ENCODE data around the gene STX18. TPM values are rescaled to one million over a fixed set of nuclear protein-coding genes. Genes with fewer than 3 reads are reported as not detected.

Gene STX18
- total and polyA plus RNA-seq, 10 of the 15 experiments (the other 5 are each of a cell fraction or from before 2014, with no cell fraction given), result 8.2 to 46.6 (median 31.1) TPM

DNA sequence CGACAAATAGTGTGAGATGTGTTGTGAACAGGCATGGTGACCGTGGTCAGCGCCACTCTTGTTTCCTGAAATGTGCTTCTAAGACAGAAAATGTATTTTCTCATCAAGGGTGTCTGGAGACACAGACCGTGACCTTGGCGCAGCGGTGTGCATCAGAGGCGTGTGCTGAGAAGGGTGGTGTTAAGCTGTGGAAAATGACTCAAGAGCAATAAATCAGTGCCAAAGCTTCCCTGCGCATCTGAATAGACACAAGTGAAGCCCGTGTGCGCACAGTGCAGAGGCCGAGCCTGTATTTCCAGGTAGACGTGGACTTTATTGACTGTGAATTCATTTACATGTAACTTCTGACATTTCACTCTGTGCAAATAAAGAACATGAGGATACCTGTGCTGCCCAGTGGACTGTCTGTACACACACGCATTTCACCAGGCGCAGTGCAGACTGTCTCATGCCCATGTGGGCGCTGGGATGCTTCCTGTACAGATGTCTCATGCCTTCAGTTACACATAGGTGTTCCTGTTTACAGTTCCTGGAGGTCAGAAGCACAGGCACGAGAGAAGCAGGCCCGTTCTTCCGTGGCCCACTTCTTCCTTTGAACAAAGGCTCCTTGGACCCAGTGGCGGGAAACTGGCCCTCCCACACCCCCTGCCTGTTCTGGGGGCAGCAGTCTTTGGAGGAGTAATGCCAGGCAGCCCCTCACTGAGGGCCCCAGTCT is 123.0 kb downstream of the STX18 start:
- H3K79me2 ChIP-seq (ENCODE audit: control insufficient read depth, insufficient read depth, low read length), result no peaks in the 10 kb centered on the region
- 92% methylated on average over 19 of the region's 19 CpGs for WGBS (ENCODE audit: insufficient coverage, insufficient replicate concordance, low lambda C conversion rate, missing lambda C conversion rate)
- no TSS peak for BruUV-seq (replicated peaks)
- peaks cover 8 to 14% of the 10 kb centered on the region in 2 experiments; a peak in 3 of 4 replicates for H3K36me3 ChIP-seq (ENCODE audit: control insufficient read depth in 2 of 2, insufficient read depth in 2 of 2, low read length in 1 of 2)
- H3K4me3 ChIP-seq, result no peak overlapping the region
- no peaks in the 10 kb centered on the region for H4K20me1 ChIP-seq (ENCODE audit: control insufficient read depth, insufficient read depth)
- H2AFZ ChIP-seq (ENCODE audit: control insufficient read depth, low read depth, low read length), result no peak overlapping the region
- ChIA-PET SMC1A (ENCODE audit: uncharacterized antibody, unreplicated experiment) (no interaction called here), CTCF (no interaction called here), RAD21 (ENCODE audit: unreplicated experiment) (no interaction called here), POLR2A (no interaction called here)
- no peaks in the 10 kb centered on the region for H3K9me3 ChIP-seq (replicated peaks; ENCODE audit: control insufficient read depth, insufficient read depth, low read length)
- no peak for FAIRE-seq
- no peak overlapping the region for H3K9ac ChIP-seq (ENCODE audit: control insufficient read depth, insufficient read depth, low read length)
- in situ Hi-C loops (cut with MboI) (no loop called here), intact Hi-C loops (cut with micrococcal nuclease; ENCODE audit: unreplicated experiment) (no loop called here)
- H3K4me1 ChIP-seq (ENCODE audit: control insufficient read depth, insufficient read depth, low read length), result no peaks in the 10 kb centered on the region
- no peak overlapping the region for H3K27ac ChIP-seq (ENCODE audit: control insufficient read depth, insufficient read depth)
- DNase-seq (ENCODE audit: low read depth, low spot score), result no peak
- no peaks in the 10 kb centered on the region for H3K27me3 ChIP-seq (replicated peaks in 1 of 2; ENCODE audit: control insufficient read depth in 2 of 2, insufficient read depth in 2 of 2, low read length in 1 of 2)
- H3K4me2 ChIP-seq (ENCODE audit: control insufficient read depth, insufficient read depth), result no peak overlapping the region
- ATAC-seq, result no peak
- TF ChIP-seq MTA2 (IDR thresholded peaks at IDR 0.05; ENCODE audit: low read depth) (no peak), SUZ12 (IDR thresholded peaks at IDR 0.05; ENCODE audit: unreplicated experiment) (no peak), NR2F1 (conservative IDR thresholded peaks at IDR 0.05) (no peak), HDAC2 (IDR thresholded peaks at IDR 0.05) (no peak), NFXL1 (IDR thresholded peaks at IDR 0.05; ENCODE audit: borderline replicate concordance) (no peak), ZNF274 (IDR thresholded peaks at IDR 0.05; ENCODE audit: insufficient read depth, insufficient read length) (no peak), HDAC6 (IDR thresholded peaks at IDR 0.05; ENCODE audit: unreplicated experiment) (no peak), SPI1 (IDR thresholded peaks at IDR 0.05; ENCODE audit: borderline replicate concordance, insufficient read depth, low read depth, low read length) (no peak), CHD1 (IDR thresholded peaks at IDR 0.05; ENCODE audit: low read depth, low read length) (no peak), IKZF1 (conservative IDR thresholded peaks at IDR 0.05) (no peak), RAD21 (IDR thresholded peaks at IDR 0.05; ENCODE audit: insufficient read depth, low read depth, low read length) (no peak), TARDBP (IDR thresholded peaks at IDR 0.05; ENCODE audit: borderline replicate concordance) (no peak), NRF1 (conservative IDR thresholded peaks at IDR 0.05; ENCODE audit: low read depth, low read length) (no peak), FOXM1 (IDR thresholded peaks at IDR 0.05; ENCODE audit: low read depth, low read length) (no peak)
- TF ChIP-seq, protein P1, sequence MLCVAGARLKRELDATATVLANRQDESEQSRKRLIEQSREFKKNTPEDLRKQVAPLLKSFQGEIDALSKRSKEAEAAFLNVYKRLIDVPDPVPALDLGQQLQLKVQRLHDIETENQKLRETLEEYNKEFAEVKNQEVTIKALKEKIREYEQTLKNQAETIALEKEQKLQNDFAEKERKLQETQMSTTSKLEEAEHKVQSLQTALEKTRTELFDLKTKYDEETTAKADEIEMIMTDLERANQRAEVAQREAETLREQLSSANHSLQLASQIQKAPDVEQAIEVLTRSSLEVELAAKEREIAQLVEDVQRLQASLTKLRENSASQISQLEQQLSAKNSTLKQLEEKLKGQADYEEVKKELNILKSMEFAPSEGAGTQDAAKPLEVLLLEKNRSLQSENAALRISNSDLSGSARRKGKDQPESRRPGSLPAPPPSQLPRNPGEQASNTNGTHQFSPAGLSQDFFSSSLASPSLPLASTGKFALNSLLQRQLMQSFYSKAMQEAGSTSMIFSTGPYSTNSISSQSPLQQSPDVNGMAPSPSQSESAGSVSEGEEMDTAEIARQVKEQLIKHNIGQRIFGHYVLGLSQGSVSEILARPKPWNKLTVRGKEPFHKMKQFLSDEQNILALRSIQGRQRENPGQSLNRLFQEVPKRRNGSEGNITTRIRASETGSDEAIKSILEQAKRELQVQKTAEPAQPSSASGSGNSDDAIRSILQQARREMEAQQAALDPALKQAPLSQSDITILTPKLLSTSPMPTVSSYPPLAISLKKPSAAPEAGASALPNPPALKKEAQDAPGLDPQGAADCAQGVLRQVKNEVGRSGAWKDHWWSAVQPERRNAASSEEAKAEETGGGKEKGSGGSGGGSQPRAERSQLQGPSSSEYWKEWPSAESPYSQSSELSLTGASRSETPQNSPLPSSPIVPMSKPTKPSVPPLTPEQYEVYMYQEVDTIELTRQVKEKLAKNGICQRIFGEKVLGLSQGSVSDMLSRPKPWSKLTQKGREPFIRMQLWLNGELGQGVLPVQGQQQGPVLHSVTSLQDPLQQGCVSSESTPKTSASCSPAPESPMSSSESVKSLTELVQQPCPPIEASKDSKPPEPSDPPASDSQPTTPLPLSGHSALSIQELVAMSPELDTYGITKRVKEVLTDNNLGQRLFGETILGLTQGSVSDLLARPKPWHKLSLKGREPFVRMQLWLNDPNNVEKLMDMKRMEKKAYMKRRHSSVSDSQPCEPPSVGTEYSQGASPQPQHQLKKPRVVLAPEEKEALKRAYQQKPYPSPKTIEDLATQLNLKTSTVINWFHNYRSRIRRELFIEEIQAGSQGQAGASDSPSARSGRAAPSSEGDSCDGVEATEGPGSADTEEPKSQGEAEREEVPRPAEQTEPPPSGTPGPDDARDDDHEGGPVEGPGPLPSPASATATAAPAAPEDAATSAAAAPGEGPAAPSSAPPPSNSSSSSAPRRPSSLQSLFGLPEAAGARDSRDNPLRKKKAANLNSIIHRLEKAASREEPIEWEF (IDR thresholded peaks at IDR 0.05; ENCODE audit: insufficient replicate concordance, low read depth, low read length), result no peak
- TF ChIP-seq, protein P2, sequence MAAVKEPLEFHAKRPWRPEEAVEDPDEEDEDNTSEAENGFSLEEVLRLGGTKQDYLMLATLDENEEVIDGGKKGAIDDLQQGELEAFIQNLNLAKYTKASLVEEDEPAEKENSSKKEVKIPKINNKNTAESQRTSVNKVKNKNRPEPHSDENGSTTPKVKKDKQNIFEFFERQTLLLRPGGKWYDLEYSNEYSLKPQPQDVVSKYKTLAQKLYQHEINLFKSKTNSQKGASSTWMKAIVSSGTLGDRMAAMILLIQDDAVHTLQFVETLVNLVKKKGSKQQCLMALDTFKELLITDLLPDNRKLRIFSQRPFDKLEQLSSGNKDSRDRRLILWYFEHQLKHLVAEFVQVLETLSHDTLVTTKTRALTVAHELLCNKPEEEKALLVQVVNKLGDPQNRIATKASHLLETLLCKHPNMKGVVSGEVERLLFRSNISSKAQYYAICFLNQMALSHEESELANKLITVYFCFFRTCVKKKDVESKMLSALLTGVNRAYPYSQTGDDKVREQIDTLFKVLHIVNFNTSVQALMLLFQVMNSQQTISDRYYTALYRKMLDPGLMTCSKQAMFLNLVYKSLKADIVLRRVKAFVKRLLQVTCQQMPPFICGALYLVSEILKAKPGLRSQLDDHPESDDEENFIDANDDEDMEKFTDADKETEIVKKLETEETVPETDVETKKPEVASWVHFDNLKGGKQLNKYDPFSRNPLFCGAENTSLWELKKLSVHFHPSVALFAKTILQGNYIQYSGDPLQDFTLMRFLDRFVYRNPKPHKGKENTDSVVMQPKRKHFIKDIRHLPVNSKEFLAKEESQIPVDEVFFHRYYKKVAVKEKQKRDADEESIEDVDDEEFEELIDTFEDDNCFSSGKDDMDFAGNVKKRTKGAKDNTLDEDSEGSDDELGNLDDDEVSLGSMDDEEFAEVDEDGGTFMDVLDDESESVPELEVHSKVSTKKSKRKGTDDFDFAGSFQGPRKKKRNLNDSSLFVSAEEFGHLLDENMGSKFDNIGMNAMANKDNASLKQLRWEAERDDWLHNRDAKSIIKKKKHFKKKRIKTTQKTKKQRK (IDR thresholded peaks at IDR 0.05; ENCODE audit: low read depth, low read length), result no peak
